ENCODE results near the gene SUGCT.

SUGCT gene

DNA sequence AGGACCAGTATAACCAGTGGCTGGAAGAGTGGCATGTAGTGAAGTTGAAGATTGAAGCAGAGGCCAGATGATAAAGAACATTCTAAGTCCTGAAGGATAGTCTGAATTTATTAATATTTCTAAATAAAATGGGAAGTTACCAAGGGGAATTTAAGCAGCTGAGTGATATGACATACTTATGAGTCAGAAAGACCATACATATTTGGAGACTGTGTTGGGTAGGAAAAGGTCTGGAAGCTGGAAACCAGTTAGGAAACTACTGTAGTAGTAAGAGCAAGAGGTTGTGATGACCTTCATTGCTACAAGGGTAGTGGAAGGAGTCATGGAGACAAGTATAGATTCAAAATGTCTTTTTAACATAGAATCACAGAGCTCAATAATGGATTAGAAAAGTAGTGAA is 752.3 kb downstream of the SUGCT start:
- DNase-seq (ENCODE audit: low read depth in 1 of 2, low spot score in 1 of 2) = no peak

DNA sequence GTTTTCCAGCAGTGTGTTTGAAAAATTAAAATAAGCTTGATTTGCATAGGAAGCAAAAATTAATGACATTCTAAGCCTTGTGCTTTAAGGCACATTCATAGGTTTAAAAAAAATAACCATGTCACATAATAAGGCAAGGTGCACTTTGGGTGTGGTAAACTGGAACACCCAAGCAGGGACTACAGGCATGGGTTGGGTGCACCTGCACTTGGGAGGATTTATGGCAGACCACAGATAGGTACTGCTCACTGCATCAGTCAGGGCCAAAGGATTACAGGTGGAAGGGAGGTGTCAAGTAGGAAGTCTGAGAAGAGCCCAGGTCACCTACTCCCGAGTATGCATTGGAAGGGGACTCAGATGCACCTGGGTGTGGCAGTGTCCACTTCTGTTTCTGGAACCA is 753.7 kb downstream of the SUGCT start:
- no peak for DNase-seq (ENCODE audit: low read depth in 1 of 2, low spot score in 1 of 2)

DNA sequence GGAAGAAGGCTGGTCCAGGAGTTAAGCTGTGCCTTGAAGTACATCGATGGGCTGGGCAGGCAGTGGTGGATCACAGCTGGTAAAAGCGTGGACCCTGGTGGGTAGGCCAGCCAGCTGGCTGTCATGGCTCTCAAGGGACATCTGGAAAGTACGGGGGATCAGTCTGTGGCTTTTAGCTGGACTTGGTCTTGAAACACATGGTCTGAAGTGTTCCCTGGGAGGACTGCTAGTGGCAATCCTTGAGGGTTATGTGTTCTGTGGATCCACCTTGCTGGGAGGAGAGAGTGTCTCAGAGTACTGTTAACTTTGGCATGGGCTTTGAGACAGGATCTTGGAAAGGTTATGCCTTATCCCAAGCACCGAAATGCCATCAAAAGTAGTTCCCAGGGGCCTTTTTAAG is 754.3 kb downstream of the SUGCT start:
- DNase-seq (ENCODE audit: low read depth in 1 of 2, low spot score in 1 of 2) = no peak

DNA sequence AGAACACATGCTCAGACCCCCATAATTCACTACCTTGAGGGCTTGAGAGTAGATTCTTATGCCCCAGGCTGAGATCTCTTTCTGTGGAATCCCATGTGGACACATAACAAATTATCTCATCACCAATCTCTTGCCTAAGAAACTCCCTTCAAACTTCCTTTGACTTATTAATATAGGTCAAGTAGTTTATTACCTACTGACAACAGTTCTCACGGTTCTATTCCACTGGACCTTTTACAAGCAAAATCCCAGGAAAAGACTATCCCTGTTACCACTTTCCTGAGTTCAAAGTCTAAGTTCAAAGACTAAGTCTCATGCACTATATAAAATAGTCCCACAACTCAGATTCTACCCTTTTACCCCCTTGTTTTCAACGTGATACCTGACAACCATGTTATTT is 754.7 kb downstream of the SUGCT start:
- no peak for DNase-seq (ENCODE audit: low read depth in 1 of 2, low spot score in 1 of 2)

DNA sequence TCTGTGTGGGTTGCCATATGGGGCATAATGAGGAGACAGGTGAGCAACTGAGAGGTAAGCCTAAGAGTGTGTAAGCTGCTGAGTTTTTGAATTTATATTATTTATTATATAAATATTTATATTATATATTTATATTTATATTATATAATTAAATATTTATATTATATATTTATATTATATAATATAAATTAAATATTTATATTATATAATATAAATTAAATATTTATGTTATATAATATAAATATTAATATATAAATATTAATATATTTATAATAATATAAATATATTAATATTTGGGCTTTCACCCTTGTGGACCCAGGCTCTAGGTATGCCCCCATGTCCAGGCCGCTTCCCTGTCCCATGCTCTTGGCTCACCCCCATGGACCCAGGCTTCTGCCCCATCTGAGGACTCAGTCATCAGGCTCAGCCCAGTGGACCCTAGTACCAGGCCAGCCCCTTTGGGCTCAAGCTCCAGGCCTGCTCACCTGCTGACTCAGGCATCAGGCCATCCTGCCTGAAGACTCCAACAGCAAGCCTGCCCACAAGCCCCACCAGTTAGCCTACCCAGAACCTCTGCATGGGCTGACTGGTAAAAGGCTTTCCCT is 755.4 kb downstream of the SUGCT start:
- DNase-seq (ENCODE audit: low read depth in 1 of 2, low spot score in 1 of 2) = no peak

DNA sequence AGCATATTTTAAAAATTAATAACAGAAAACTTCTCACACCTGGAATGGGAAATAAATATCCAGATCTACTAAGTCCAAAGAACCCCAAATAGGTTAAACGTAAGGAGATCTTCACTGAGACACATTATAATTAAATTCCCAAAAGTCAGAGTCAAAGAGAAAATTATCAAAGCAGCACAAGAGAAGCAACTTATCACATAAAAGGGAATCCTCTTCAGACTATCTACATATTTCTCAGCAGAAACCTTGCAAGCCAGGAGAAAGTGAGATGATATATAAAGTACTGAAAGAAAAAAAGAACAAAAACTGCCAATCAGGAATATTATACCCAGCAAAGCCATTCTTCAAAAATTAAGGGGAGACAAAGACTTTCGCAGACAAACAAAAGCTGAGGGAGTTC is 756.4 kb downstream of the SUGCT start:
- no peak for DNase-seq (ENCODE audit: low read depth in 1 of 2, low spot score in 1 of 2)

DNA sequence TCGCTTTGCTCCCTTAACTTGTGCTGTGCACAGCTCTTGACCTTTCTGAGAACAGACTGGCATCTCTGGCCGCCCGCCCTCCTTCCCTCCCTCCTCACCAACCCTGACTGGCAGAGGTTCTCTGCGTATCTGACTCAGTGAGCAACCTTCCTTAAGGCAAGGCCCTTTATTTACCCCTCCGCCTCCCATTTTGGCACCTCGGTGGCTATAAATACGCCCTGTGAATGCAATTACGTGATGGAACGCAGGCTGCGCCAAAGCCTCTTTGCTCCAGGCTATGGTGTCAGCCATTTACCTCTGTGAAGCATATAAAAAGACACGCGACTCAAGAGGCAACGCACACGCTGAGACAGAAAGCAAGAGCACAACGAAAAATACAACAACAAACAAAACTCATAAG is 764.3 kb downstream of the SUGCT start:
- no peak for DNase-seq (ENCODE audit: low read depth in 1 of 2, low spot score in 1 of 2)

DNA sequence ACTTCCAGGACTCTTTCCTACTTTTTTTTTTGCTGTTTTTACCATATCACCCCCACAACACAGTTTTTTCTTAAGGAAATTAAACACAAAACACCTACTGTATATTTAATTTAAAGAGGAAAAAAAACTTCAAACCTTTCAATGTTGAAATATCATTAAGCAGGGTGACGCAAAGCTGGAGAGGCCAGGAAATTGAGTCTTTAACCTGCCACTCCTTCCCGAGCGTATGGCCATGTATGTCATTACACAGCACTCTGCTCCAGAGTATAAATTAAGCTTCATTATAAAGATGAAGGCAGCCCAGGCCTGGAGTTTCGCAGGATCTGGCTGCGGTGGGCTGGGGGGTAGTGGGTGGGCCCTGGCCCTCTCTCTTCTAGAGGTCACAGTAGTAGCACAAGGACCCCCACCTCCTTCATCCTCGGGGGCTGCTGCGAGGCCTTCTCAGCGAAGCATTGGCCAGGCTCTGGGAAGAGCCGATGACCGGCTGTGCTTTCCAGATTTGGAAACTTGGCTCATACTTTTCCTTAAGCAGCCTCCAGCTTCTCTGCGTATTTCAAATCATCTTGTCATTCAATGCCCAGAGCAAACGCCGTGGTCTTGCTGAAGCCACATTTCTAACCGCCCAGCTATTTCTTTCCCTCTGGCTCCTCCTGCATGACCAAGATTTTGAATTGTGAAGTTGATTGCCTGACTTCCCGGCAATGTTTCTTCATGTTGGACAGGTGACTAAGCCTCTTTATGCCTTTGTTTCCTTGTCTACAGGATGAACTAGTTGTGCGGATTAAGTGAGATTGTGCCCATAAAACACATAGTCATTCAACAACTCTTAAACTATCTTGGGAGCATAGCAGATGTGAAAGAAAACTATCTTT is 765.1 kb downstream of the SUGCT start:
- DNase-seq (ENCODE audit: low read depth in 1 of 2, low spot score in 1 of 2) = no peak

DNA sequence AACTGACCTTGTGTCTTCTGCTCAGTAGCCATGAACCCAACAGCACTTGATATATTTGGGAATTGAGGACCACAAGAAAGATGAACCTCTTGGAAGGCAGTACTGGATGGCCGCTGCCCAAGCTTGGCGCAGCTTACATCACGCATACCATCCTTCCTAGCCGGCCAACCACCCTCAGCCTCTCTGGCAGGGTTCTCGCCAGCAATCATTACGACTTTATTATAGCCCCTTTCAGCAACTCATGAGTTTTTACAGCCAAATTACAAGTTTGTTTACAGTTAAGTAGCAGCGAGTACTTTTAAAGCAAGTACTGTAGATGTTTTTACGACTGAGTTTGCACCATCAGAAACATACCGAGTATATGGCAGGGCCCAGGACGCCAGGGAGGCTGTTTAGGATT is 769.1 kb downstream of the SUGCT start:
- DNase-seq (ENCODE audit: low read depth in 1 of 2, low spot score in 1 of 2) = no peak

DNA sequence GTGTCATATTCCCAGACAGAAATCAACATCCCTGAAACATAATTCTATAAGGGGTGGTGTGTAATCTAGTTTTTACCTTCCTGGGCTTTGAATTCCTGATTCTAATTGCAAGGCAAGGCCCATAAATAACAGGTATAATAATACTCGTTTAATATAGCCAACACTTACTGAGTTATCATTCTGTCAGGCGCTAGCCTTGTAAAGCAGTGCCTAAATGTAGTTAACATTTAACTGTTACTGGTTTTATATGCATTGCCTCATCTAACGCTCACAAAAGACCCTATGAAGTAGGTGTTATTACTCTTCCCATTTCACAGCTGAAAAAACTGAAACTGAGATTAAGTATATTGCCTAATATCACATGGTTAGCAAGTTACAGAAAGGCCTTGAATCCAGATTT is 772.5 kb downstream of the SUGCT start:
- DNase-seq (ENCODE audit: low read depth in 1 of 2, low spot score in 1 of 2) = no peak

DNA sequence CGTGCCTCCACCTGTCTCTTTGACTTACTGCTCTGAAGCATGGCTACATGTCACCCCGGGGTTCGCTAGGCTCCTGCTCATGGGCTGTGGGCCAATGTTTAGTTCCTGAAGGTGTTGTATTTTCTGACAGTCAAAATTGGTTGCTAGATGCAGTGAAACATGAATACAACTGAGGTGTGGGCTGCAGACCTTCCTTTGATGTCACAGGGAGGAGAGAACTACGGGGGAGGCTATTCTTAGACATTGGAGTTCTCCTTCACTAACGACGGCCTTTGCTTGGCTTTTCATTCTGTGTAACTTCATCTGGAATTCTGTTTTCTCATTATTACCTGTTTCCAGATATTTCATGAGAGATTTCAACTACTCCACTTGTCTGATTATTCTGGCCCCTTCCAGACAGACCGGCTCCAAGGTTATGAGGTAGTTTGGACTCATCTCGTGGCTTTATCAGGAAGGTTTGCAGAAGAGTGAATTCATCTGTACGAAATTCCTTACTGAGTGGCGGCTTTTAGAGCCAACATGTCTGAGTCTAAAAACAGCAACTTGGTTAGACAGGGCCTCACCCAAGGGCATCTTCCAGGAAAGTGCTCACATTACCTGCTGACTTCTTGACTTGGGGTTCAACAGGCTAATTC is 774.7 kb downstream of the SUGCT start:
- DNase-seq (ENCODE audit: low read depth in 1 of 2, low spot score in 1 of 2) = no peak
